Body of pancreas (tissue), 4 donors: Measurements from ENCODE around the gene CACNA1H. TPM values are rescaled to one million over a fixed set of nuclear protein-coding genes. Genes with fewer than 3 reads are reported as not detected.

ENCODE experiments used
- ATAC-seq: fragments of 150-250 bp; one replicate; pipeline ENCODE4 v1.9.1; 2016
- DNase-seq, 4 donors: peaks; one replicate each; pipeline ENCODE4 v3.0.0-alpha.2; 2019
- H3K27ac ChIP-seq, 4 donors: fragments of 200-600 bp; sonication (generic); 1 replicate in 3 of 4; 2 replicates in 1 of 4; pipeline versions ENCODE4 v1.5.1 to v1.6.1; 2016 to 2019; ENCODE audit warnings: mild to moderate bottlenecking in 1 of 4, mixed read lengths in 1 of 4, moderate library complexity in 1 of 4
- H3K27me3 ChIP-seq, 2 donors: fragments of 200-600 bp; sonication (generic); one replicate each; pipeline ENCODE4 v1.6.0; 2016; ENCODE audit warnings: mild to moderate bottlenecking in 1 of 2
- H3K36me3 ChIP-seq, 2 donors: fragments of 200-600 bp; sonication (generic); replicated peaks in 1 of 2; 2 replicates each; pipeline ENCODE4 v1.5.1; 2016; ENCODE audit warnings: low read depth in 2 of 2; ENCODE audit not compliant: insufficient read depth in 1 of 2
- H3K4me1 ChIP-seq: fragments of 200-600 bp; sonication (generic); one replicate; pipeline ENCODE4 v1.6.0; 2016
- H3K4me3 ChIP-seq, 2 donors: fragments of 200-600 bp; sonication (generic); 1 replicate in 1 of 2; 2 replicates in 1 of 2; pipeline ENCODE4 v1.5.1; 2016 to 2019
- H3K9me3 ChIP-seq, 3 donors: fragments of 200-600 bp; sonication (generic); 1 replicate in 2 of 3; 2 replicates in 1 of 3; pipeline ENCODE4 v1.5.1; 2016
- POLR2A ChIP-seq, 3 donors: fragments of 450-650 bp; IDR thresholded peaks; one replicate each; pipeline ENCODE4 v1.6.1; 2016; ENCODE audit warnings: antibody characterized with exemption in 3 of 3, mild to moderate bottlenecking in 2 of 3
- WGBS, 2 donors: methylation state at CpG; one replicate each; pipeline ENCODE4 v1.1.5; 2017; 5-methylcytosine and 5-hydroxymethylcytosine counted together
- intact Hi-C: fragments of 100-400 bp; cut with DNase I; formaldehyde crosslinking; loops from one replicate; pipeline ENCODE4 v1.15.1; 2023
- total RNA-seq, 2 donors: library from RNA; depleted of rRNA; stranded (reverse); fragments of >200 nt; gene quantifications; one replicate each; pipeline ENCODE4 v1.1.0, GENCODE V29; 2016
- TF ChIP-seq, protein P1 (sequence below), 7 experiments: fragments of 450-650 bp in 4 of 7; fragments of 200-600 bp in 3 of 7; sonication (generic) in 3 of 7; IDR thresholded peaks; one replicate each; pipeline ENCODE4 v1.5.1; 2016 to 2019; ENCODE audit warnings: antibody characterized with exemption in 7 of 7

CACNA1H gene
- total RNA-seq, 2 donors from 2014 or later, result 7.3 to 15.2 TPM

- DNase-seq, result no peak
- H3K27ac ChIP-seq, result peak overlapping the region in 2 of 4 donors; percentile 53 to 58
- TF ChIP-seq POLR2A (IDR thresholded peaks at IDR 0.05), result no peak
- TF ChIP-seq, protein P1, sequence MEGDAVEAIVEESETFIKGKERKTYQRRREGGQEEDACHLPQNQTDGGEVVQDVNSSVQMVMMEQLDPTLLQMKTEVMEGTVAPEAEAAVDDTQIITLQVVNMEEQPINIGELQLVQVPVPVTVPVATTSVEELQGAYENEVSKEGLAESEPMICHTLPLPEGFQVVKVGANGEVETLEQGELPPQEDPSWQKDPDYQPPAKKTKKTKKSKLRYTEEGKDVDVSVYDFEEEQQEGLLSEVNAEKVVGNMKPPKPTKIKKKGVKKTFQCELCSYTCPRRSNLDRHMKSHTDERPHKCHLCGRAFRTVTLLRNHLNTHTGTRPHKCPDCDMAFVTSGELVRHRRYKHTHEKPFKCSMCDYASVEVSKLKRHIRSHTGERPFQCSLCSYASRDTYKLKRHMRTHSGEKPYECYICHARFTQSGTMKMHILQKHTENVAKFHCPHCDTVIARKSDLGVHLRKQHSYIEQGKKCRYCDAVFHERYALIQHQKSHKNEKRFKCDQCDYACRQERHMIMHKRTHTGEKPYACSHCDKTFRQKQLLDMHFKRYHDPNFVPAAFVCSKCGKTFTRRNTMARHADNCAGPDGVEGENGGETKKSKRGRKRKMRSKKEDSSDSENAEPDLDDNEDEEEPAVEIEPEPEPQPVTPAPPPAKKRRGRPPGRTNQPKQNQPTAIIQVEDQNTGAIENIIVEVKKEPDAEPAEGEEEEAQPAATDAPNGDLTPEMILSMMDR (IDR thresholded peaks at IDR 0.05), result no peak
- intact Hi-C loops, result no loop called here
- no peak overlapping the region for H3K4me3 ChIP-seq
- WGBS, 2 donors, result 62 to 67% methylated on average over 3 of the region's 3 CpGs
- no peaks in the 10 kb centered on the region for H3K9me3 ChIP-seq
- H3K36me3 ChIP-seq, result no peaks in the 10 kb centered on the region
- ATAC-seq, result no peak
- H3K4me1 ChIP-seq, result peaks cover 32% of the 10 kb centered on the region
- H3K27me3 ChIP-seq, result no peaks in the 10 kb centered on the region
Measured at GRCh38 chr16:1135459-1135825, 17.5 kb upstream of the CACNA1H start.

DNA sequence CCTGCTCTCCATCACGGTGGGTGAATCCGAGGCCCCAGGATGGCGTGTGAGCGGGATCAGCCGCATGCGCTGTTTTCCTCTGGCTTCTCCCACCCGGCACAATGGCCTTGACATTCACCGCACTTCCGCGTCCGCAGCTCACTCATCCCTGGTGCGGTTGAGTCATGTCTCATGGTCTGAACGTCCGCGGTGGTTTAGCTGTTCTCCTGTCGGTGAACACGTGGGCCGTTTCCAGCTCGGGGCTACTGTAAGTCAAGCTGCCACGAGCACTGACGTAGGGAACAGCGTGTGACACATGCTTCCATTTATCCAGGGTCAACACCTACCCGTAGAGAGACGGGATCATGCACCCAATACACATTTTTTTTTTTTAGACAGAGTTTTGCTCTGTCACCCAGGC lies 15.3 kb upstream of the CACNA1H start:
- Histone ChIP-seq H3K27me3 (no peaks in the 10 kb centered on the region), H3K9me3 (no peaks in the 10 kb centered on the region), H3K27ac (no peak overlapping the region), H3K36me3 (no peaks in the 10 kb centered on the region), H3K4me3 (no peak overlapping the region), H3K4me1 (peaks cover 32% of the 10 kb centered on the region)
- WGBS, 2 donors, result 70 to 77% methylated on average over 22 to 24 of the region's 24 CpGs
- DNase-seq (peak in 3 of 4 donors; percentile 32 to 49 (median 36)), ATAC-seq (no peak)
- intact Hi-C loops, result no loop called here
- TF ChIP-seq, protein P1 (IDR thresholded peaks at IDR 0.05), result no peak
- TF ChIP-seq POLR2A (IDR thresholded peaks at IDR 0.05), result no peak

DNA sequence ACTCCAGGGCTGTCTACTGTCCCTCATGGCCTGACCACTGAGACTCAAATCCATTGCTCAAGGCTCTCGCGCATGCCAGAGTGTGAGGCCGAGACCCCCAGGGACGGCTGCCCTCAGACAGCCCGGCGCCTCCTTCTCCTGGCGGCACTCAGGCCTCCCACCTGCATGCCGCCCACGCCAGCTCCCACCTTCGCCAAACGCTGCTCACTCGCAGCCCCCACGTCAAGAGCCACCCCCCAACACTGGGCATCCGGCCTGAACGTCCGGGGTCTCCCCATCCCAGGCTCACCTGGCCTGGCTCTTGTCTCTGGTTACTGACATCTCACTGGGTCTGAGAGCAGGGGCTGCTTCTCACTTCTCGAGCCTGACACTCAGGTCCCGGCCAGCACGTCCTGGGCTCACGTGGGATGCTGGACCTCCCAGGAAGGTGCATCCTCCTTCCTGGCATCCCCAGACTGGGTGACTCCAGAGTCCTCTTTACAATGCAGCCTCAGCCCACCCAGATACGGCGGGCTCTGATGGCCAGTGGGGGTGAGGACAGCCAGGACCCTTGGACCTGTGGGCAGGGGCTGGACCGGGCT lies 12.2 kb upstream of the CACNA1H start:
- Histone ChIP-seq H3K36me3 (no peaks in the 10 kb centered on the region), H3K9me3 (no peaks in the 10 kb centered on the region), H3K4me1 (peaks cover 17% of the 10 kb centered on the region), H3K27me3 (no peaks in the 10 kb centered on the region), H3K4me3 (no peak overlapping the region), H3K27ac (no peak overlapping the region)
- WGBS, 2 donors, result 86 to 87% methylated on average over 18 to 23 of the region's 23 CpGs
- intact Hi-C loops, result no loop called here
- ATAC-seq, result no peak
- no peak for TF ChIP-seq POLR2A (IDR thresholded peaks at IDR 0.05)
- TF ChIP-seq, protein P1 (IDR thresholded peaks at IDR 0.05), result no peak
- no peak for DNase-seq

GRCh38 chr16:1141191-1141590 lies 11.7 kb upstream of the CACNA1H start:
- WGBS, 2 donors, result 48 to 54% methylated on average over 3 to 8 of the region's 8 CpGs
- no peaks in the 10 kb centered on the region for H3K9me3 ChIP-seq
- no peak for TF ChIP-seq POLR2A (IDR thresholded peaks at IDR 0.05)
- TF ChIP-seq, protein P1 (IDR thresholded peaks at IDR 0.05), result no peak
- intact Hi-C loops, result no loop called here
- no peak overlapping the region for H3K27ac ChIP-seq
- H3K4me1 ChIP-seq, result peaks cover 14% of the 10 kb centered on the region
- DNase-seq (no peak), ATAC-seq (no peak)
- H3K27me3 ChIP-seq, result no peaks in the 10 kb centered on the region
- H3K36me3 ChIP-seq, result no peaks in the 10 kb centered on the region
- H3K4me3 ChIP-seq, result no peak overlapping the region

- TF ChIP-seq POLR2A (IDR thresholded peaks at IDR 0.05), result no peak
- TF ChIP-seq, protein P1 (IDR thresholded peaks at IDR 0.05), result no peak
- no peaks in the 10 kb centered on the region for H3K36me3 ChIP-seq
- intact Hi-C loops, result no loop called here
- no peak for DNase-seq
- ATAC-seq, result no peak
- WGBS, 2 donors, result 83 to 91% methylated on average over 6 to 8 of the region's 8 CpGs
- peaks cover 11% of the 10 kb centered on the region for H3K4me1 ChIP-seq
- no peaks in the 10 kb centered on the region for H3K27me3 ChIP-seq
- no peaks in the 10 kb centered on the region for H3K9me3 ChIP-seq
- no peak overlapping the region for H3K27ac ChIP-seq
- no peak overlapping the region for H3K4me3 ChIP-seq
Measured at GRCh38 chr16:1141716-1142115, 11.2 kb upstream of the CACNA1H start.
